Adipose tissue (tissue), 3 donors: ENCODE results near the gene C10orf95. TPM values are rescaled to one million over a fixed set of nuclear protein-coding genes. Genes with fewer than 3 reads are reported as not detected.

Experiments
- H3K27ac ChIP-seq: one replicate; pipeline ENCODE4 v1.5.1; 2013; ENCODE audit warnings: low read depth, low read length
- WGBS, 3 donors: extraction: QIAGEN DNeasy Blood & Tissue Kit; methylation state at CpG; one replicate each; pipeline ENCODE4 v1.1.7; 2013; 5-methylcytosine and 5-hydroxymethylcytosine counted together
- polyA plus RNA-seq, 3 donors: library from polyadenylated mRNA; stranded (reverse); fragments of 200-250 nt; gene quantifications; one replicate each; pipeline ENCODE4 v1.2.3, GENCODE V29; 2013
- donor health status: healthy with polysubstance abuse.
- donor health status: Bipolar disorder and iron deficiency.
- donor health status: healthy.

C10orf95 gene
- polyA plus RNA-seq, 3 donors, result 0.06 to 0.44 TPM; not detected in 1

DNA sequence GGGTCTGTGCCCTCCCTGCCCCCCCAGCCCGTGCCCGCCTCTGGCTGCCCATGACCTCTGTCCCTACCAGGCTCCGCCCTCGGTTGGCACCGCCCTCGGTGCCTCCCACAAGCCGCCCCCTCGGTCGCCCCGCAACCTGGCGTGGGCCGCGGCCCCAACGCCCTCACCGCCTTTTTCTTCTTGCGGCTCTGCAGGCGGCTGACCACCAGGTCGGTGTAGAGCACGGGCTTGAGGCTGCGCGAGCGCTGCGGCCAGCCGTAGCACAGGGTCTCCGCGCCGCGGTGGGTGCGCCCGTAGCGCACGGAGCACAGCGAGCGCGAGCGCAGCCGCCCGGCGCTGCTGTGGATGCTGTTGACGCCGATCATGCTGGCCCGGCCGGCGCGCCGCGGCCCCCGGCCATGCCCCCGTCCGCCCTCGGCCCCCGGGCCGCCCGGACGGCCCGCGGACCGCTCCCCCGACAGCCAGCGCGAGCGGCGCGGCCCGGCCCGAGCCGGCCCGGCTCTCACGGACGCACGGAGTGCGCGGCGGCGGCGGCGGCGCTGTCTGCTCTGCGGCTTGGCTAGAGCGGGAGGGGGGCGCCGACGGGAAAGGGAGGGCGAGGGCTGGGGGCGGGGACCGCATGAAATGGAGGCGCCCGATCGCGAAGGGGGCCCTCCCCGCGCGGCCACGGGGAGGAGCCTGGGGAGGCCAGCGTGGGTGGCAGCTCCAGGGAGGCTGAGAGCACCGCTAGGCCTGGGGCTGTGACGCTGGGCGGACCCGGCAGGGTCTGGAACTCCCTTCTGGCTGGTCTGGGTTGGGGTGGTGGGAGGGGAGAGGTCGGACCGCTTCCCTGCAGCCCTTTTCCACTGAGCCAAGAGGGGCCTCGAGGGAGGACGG, 42.4 kb downstream of the C10orf95 start:
- H3K27ac ChIP-seq, result no peak overlapping the region
- WGBS, 3 donors, result 0 to 2% (median 1%) methylated on average over 91 to 102 of the region's 103 CpGs

- 55 to 61% (median 57%) methylated on average over 14 of the region's 14 CpGs for WGBS, 3 donors
- no peak overlapping the region for H3K27ac ChIP-seq
These were observed 43.1 kb downstream of the C10orf95 start for GRCh38 chr10:102408131-102408727.

DNA sequence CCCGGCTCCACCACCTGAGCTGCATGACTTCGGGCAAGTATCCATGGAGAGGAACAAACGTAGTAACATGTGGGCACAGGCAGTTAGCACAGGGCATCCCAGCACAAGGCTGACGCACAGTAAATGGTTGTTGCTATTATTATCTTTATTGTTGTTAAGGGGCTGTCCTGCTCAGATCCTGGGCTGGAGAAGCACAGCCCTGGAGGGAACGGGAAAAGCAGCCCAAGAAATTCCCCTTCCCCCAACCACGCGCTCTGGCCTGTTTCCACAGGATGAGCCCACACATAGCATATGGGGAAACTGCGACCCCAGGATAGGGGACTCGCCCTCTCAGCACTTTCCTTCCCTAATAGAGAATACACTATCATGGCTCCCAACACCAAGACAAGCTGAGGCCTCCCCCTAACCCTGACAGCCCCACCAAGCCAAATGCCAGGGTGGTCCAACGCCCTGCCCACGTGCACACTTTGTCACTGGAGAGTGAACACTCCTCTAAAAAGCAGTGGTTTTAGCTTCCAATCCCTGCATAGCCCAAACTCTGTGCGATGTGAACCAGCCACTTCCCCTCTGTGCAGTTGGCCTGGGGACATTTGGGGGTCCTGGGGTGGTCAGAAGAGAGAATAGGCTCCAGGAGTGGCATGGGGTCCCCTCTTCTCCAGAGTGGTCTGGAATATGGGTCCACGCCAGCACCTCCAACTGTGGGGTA, 43.8 kb downstream of the C10orf95 start:
- 78 to 84% (median 81%) methylated on average over 13 of the region's 13 CpGs for WGBS, 3 donors
- no peak overlapping the region for H3K27ac ChIP-seq

- H3K27ac ChIP-seq, result no peak overlapping the region
- WGBS, 3 donors, result 85 to 95% (median 88%) methylated on average over 2 of the region's 2 CpGs
These were observed 44.5 kb downstream of the C10orf95 start for GRCh38 chr10:102406815-102407214.

DNA sequence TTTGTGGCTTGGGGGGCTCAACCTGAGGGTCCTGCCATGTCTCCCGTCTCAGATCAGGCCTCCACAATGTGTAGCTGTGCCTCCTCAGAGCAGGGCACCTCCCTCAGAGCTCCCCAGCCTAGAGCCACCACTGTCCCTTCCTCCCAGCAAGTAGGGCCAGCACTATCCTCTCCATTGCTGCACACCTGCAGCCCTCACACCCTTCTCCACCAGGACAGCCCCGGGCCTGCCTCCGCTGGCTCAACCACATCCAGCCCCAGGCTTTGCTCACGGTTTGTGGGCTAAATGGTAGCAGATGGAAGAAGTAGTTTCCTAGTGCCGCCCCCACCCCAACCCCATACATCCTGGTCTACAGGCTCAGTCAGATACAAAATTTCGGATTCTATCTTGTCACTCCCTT, 45.7 kb downstream of the C10orf95 start:
- no peak overlapping the region for H3K27ac ChIP-seq
- 69 to 83% (median 75%) methylated on average over 6 of the region's 6 CpGs for WGBS, 3 donors

- H3K27ac ChIP-seq, result no peak overlapping the region
These were observed 46.2 kb downstream of the C10orf95 start for GRCh38 chr10:102405108-102405571.

DNA sequence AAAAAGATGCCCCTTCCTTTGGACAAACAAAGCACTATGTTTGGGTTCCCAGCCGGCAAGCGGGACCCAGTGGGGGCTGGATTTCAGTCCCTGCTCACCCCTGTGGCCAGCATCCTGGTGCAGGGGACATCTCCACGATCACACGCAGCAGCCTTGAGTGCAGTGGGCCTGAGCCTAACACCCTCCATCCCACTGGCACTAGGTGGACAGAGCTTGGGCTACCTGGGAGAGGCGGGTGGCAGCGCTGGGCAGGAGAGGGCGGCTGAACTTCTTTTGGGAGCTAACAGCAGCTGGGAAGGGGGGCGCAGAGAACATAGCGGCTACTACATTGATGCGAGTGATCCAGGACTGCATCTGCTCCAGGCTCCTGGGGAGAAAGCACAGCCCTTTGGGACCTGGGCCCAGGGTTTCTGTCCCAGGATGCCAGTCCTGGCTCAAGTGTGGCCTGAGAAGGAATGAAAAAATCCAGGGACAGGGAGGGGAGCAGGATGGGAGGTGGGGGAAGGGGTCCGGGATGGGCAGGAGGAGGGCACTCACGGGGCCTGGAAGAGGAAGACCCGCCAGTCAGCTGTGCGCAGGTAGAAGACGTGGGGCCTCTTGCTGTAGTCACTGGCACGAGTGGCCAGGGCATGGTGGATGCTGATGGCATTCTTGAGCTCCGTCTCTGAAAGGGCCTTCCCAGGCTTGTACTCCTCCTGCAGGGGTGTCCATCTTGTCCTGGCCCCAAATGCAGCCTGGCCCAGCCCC, 46.8 kb downstream of the C10orf95 start:
- WGBS, 3 donors, result 82 to 85% (median 82%) methylated on average over 17 of the region's 17 CpGs
- H3K27ac ChIP-seq, result no peak overlapping the region

More at GRCh38 chr10:102405108-102405571, 46.2 kb downstream of the C10orf95 start:
- 66 to 82% (median 77%) methylated on average over 19 of the region's 19 CpGs for WGBS, 3 donors

- H3K27ac ChIP-seq, result no peak overlapping the region
- 78 to 89% (median 88%) methylated on average over 13 of the region's 13 CpGs for WGBS, 3 donors
These were observed 48.2 kb downstream of the C10orf95 start for GRCh38 chr10:102403115-102403514.

DNA sequence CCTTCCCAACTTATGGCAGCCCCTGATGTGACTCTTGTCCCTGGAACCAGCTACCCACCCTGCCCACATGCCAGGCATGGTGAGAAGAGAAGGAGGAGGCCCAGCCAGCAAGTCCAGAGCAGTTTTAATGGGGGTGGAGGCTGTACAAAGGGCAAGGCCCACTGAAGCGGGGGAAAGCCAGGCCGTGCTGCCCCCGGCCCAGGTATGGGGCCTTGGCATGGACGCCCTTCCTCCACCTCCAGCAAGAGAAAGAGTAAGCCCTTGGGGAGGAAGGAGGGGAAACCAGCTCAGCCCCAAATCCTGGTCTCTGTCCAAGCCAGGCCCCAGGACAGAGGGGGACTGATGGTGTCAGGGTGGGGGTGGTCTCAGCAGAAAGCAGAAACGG, 48.8 kb downstream of the C10orf95 start:
- no peak overlapping the region for H3K27ac ChIP-seq
- WGBS, 3 donors, result 88% methylated on average over 5 of the region's 5 CpGs

- 86 to 87% (median 86%) methylated on average over 18 of the region's 18 CpGs for whole genome bisulfite sequencing, 3 donors
- no peak overlapping the region for H3K27ac ChIP-seq
These were observed 49.4 kb downstream of the C10orf95 start for GRCh38 chr10:102401735-102402511.

DNA sequence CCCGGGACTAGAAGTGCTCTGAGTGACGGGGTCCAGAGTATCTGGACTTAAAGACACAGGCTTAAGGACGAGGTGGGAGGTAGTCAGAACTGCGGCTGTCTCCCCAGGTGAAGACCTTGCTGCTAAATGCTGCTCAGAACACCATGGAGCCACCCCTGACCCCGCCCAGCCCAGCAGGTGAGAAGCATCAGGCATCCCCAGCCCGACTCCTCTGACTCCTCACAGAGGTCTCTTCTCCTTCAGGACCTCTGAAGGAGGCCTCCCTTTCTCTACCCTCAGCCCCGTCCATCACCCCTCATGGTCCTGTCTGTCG, 50.0 kb downstream of the C10orf95 start:
- H3K27ac ChIP-seq, result no peak overlapping the region
- 87 to 94% (median 93%) methylated on average over 8 of the region's 8 CpGs for WGBS, 3 donors

DNA sequence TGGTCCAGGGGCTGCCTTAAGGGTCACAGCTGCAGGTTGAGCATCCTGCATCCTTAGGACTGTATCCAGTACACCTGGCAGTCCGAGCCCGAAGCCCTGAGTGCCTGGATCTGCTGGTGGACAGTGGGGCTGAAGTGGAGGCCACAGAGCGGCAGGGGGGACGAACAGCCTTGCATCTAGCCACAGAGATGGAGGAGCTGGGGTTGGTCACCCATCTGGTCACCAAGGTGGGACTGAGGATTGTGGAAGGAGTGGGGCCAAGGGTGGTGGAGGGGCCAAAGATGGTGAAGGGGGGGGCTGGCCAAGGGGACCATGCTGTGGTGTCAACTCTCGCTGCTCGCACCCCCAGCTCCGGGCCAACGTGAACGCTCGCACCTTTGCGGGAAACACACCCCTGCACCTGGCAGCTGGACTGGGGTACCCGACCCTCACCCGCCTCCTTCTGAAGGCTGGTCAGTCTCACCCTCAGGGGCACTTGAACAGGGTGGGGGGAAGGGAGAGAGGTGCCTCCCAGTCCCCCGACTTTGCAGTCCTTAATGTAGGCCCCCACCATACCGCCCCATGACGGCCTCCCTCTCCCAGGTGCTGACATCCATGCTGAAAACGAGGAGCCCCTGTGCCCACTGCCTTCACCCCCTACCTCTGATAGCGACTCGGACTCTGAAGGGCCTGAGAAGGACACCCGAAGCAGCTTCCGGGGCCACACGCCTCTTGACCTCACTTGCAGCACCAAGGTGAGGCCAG, 50.6 kb downstream of the C10orf95 start:
- WGBS, 3 donors, result 89 to 95% (median 93%) methylated on average over 22 of the region's 22 CpGs
- H3K27ac ChIP-seq, result no peak overlapping the region

DNA sequence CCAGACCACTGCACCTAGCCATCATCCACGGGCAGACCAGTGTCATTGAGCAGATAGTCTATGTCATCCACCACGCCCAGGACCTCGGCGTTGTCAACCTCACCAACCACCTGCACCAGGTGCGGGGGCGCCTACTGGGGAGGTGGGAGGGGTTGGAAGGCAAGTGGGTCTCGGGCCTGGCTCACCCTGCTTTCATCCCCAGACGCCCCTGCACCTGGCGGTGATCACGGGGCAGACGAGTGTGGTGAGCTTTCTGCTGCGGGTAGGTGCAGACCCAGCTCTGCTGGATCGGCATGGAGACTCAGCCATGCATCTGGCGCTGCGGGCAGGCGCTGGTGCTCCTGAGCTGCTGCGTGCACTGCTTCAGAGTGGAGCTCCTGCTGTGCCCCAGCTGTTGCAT, 51.3 kb downstream of the C10orf95 start:
- H3K27ac ChIP-seq, result no peak overlapping the region
- WGBS, 3 donors, result 79 to 87% (median 84%) methylated on average over 17 of the region's 17 CpGs

Other genes with a start within 250 kb of the C10orf95 start
- gene ELOVL3, start 225.2 kb downstream of the C10orf95 start, polyA plus RNA-seq, result 10 to 100 TPM in 1 of 3 donors, 1 to 10 TPM in 2; 1.0 to 12.2 (median 1.5) TPM
- gene PITX3, start 210.0 kb downstream of the C10orf95 start, polyA plus RNA-seq, result under 1 TPM in 1 of 3 donors, not detected in 2; 0.36 TPM
- 10 to 100 TPM in 2 of 3 donors, 1 to 10 TPM in 1; 9.5 to 14.6 (median 12.3) TPM for gene GBF1, start 206.0 kb downstream of the C10orf95 start, polyA plus RNA-seq
- 10 to 100 TPM; 16.1 to 64.8 (median 18.8) TPM for gene NFKB2, start 55.8 kb downstream of the C10orf95 start, polyA plus RNA-seq
- gene PSD, start 32.8 kb downstream of the C10orf95 start, polyA plus RNA-seq, result 1 to 10 TPM in 2 of 3 donors, under 1 TPM in 1; 0.83 to 2.7 (median 1.2) TPM
- 10 to 100 TPM in 2 of 3 donors, 1 to 10 TPM in 1; 8.9 to 19.5 (median 18.3) TPM for gene FBXL15, start 30.7 kb downstream of the C10orf95 start, polyA plus RNA-seq
- 10 to 100 TPM; 37.6 to 61.4 (median 59.0) TPM for gene CUEDC2, start 19.0 kb downstream of the C10orf95 start, polyA plus RNA-seq
- 10 to 100 TPM; 28.7 to 69.2 (median 61.5) TPM for gene ACTR1A, start 51.2 kb upstream of the C10orf95 start, polyA plus RNA-seq
- 1 to 10 TPM; 2.7 to 5.3 (median 3.6) TPM for gene SUFU, start 52.4 kb upstream of the C10orf95 start, polyA plus RNA-seq
- gene TRIM8, start 192.9 kb upstream of the C10orf95 start, polyA plus RNA-seq, result 100 to 1,000 TPM in 2 of 3 donors, 10 to 100 TPM in 1; 76.1 to 174 (median 115) TPM